ENCODE data around the gene ZSWIM7. TPM values are rescaled to one million over a fixed set of nuclear protein-coding genes. Genes with fewer than 3 reads are reported as not detected.

Gene ZSWIM7
- total RNA-seq, 2 donors from 2014 or later = 45.5 to 58.8 TPM

GRCh38 chr17:16046966-16047365 lies 47.5 kb upstream of the ZSWIM7 start:
- peaks cover 8% of the 10 kb centered on the region for H3K4me1 Mint-ChIP-seq
- no peaks in the 10 kb centered on the region for H3K27me3 Mint-ChIP-seq (ENCODE audit: insufficient read depth)
- no peak overlapping the region for H3K27ac Mint-ChIP-seq

GRCh38 chr17:16044487-16044886 lies 45.0 kb upstream of the ZSWIM7 start:
- H3K27me3 ChIP-seq (ENCODE audit: control insufficient read depth, insufficient read depth, low read length, poor library complexity, severe bottlenecking) = no peaks in the 10 kb centered on the region
- no peaks in the 10 kb centered on the region for H3K4me1 ChIP-seq (ENCODE audit: control insufficient read depth, insufficient read depth, low read length)
- Mint-ChIP-seq H3K27ac (peak overlapping the region; percentile 16), H3K9me3 (no peaks in the 10 kb centered on the region), H3K4me3 (no peak overlapping the region), H3K36me3 (ENCODE audit: low read depth) (peaks cover 76% of the 10 kb centered on the region), H3K4me1 (peaks cover 8% of the 10 kb centered on the region), H3K27me3 (ENCODE audit: insufficient read depth) (no peaks in the 10 kb centered on the region)
- H3K9ac ChIP-seq (ENCODE audit: extremely low read depth, low read length, poor library complexity, severe bottlenecking) = no peak overlapping the region
- no peaks in the 10 kb centered on the region for H3K9me3 ChIP-seq (ENCODE audit: control insufficient read depth, low read length)
- peaks cover 88% of the 10 kb centered on the region for H3K36me3 ChIP-seq (ENCODE audit: control insufficient read depth, insufficient read depth, low read length)
- WGBS, 2 experiments (ENCODE audit: insufficient coverage in 1 of 2, insufficient read length in 1 of 2) = 87 to 90% methylated on average over 9 to 10 of the region's 10 CpGs
- H3K4me3 ChIP-seq (ENCODE audit: low read length) = no peak overlapping the region
- no peak overlapping the region for H3K27ac ChIP-seq (ENCODE audit: low read depth, low read length)
- no peak for TF ChIP-seq CTCF (conservative IDR thresholded peaks at IDR 0.05)
- DNase-seq = peak; percentile 62

More at GRCh38 chr17:16046966-16047365, 47.5 kb upstream of the ZSWIM7 start:
- Histone ChIP-seq H3K27ac (ENCODE audit: low read depth, low read length) (no peak overlapping the region), H3K9me3 (ENCODE audit: control insufficient read depth, low read length) (no peaks in the 10 kb centered on the region), H3K4me1 (ENCODE audit: control insufficient read depth, insufficient read depth, low read length) (no peaks in the 10 kb centered on the region), H3K27me3 (ENCODE audit: control insufficient read depth, insufficient read depth, low read length, poor library complexity, severe bottlenecking) (no peaks in the 10 kb centered on the region), H3K36me3 (ENCODE audit: control insufficient read depth, insufficient read depth, low read length) (peaks cover 86% of the 10 kb centered on the region), H3K9ac (ENCODE audit: extremely low read depth, low read length, poor library complexity, severe bottlenecking) (no peak overlapping the region), H3K4me3 (ENCODE audit: low read length) (no peak overlapping the region)
- WGBS, 2 experiments (ENCODE audit: insufficient coverage in 1 of 2, insufficient read length in 1 of 2) = 94 to 96% methylated on average over 2 to 3 of the region's 3 CpGs
- TF ChIP-seq CTCF (conservative IDR thresholded peaks at IDR 0.05) = no peak
- no peak for DNase-seq
- no peak overlapping the region for H3K4me3 Mint-ChIP-seq
- peaks cover 4% of the 10 kb centered on the region for H3K9me3 Mint-ChIP-seq
- H3K36me3 Mint-ChIP-seq (ENCODE audit: low read depth) = peaks cover 69% of the 10 kb centered on the region

- peaks cover 81% of the 10 kb centered on the region for H3K36me3 Mint-ChIP-seq (ENCODE audit: low read depth)
- Histone ChIP-seq H3K36me3 (ENCODE audit: control insufficient read depth, insufficient read depth, low read length) (peaks cover 91% of the 10 kb centered on the region), H3K9me3 (ENCODE audit: control insufficient read depth, low read length) (peaks cover 11% of the 10 kb centered on the region), H3K27ac (ENCODE audit: low read depth, low read length) (no peak overlapping the region), H3K9ac (ENCODE audit: extremely low read depth, low read length, poor library complexity, severe bottlenecking) (no peak overlapping the region), H3K4me1 (ENCODE audit: control insufficient read depth, insufficient read depth, low read length) (no peaks in the 10 kb centered on the region), H3K27me3 (ENCODE audit: control insufficient read depth, insufficient read depth, low read length, poor library complexity, severe bottlenecking) (no peaks in the 10 kb centered on the region), H3K4me3 (ENCODE audit: low read length) (no peak overlapping the region)
- no peak for TF ChIP-seq CTCF (conservative IDR thresholded peaks at IDR 0.05)
- H3K4me3 Mint-ChIP-seq = no peak overlapping the region
- no peak for DNase-seq
- peaks cover 24% of the 10 kb centered on the region for H3K4me1 Mint-ChIP-seq
- no peaks in the 10 kb centered on the region for H3K27me3 Mint-ChIP-seq (ENCODE audit: insufficient read depth)
- H3K9me3 Mint-ChIP-seq = no peaks in the 10 kb centered on the region
- H3K27ac Mint-ChIP-seq = no peak overlapping the region
- 97 to 100% methylated on average over 3 to 4 of the region's 4 CpGs for WGBS, 2 experiments (ENCODE audit: insufficient coverage in 1 of 2, insufficient read length in 1 of 2)
These were observed 41.3 kb upstream of the ZSWIM7 start for GRCh38 chr17:16040710-16041251.

All from endodermal cell (in vitro differentiated cells).